CD4-positive, alpha-beta T cell treated with Interleukin-17A for 1 hour (primary cell): ENCODE data around the gene RIN2.

Experiments
- DNase-seq: peaks from one replicate; pipeline ENCODE4 v3.0.0-alpha.2; 2020

The RIN2 gene

DNA sequence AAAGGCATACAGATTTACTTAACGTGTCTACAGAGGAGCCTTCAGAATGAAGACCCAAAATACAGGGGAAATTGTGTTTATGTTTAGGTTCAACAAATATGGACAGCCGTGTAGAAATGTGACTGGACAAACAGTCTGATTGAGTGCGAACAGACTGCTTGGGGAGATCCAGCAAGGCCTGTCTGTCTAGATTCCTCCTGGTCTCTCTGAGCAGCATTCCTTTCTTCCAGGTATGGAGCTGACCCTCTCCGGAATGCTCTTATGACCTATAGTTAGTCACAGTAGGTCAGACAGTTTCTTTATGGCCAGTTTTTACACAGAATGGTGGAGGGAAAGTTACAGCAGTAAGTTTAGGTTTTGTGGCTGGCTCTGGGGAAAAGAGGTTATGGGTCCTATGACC is 9.0 kb downstream of the RIN2 start:
- no peak for DNase-seq

GRCh38 chr20:19768325-19768842 is 10.3 kb downstream of the RIN2 start:
- DNase-seq: no peak

GRCh38 chr20:19769507-19769906 is 11.4 kb downstream of the RIN2 start:
- no peak for DNase-seq

DNA sequence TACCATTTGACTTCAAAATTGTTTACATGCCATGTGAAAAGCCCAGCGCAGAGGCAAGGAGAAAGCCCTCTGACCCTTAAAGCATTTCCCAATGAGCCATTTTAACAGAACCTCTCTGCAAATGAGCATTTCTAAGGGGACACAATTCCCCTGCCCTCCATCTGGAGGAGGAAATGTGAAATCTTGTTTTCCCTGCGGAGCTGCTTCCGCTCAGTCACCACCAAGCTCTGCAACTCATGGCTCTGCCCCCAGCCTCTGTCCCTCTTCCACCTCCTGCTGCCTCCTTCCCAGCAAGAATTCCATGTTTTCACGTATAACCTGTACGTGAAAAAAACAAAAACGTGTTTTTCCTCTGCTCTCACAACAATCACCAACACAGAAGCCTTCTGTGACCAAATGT is 12.3 kb downstream of the RIN2 start:
- no peak for DNase-seq

- DNase-seq: no peak
Measured at GRCh38 chr20:19771031-19771430, 13.0 kb downstream of the RIN2 start.

DNA sequence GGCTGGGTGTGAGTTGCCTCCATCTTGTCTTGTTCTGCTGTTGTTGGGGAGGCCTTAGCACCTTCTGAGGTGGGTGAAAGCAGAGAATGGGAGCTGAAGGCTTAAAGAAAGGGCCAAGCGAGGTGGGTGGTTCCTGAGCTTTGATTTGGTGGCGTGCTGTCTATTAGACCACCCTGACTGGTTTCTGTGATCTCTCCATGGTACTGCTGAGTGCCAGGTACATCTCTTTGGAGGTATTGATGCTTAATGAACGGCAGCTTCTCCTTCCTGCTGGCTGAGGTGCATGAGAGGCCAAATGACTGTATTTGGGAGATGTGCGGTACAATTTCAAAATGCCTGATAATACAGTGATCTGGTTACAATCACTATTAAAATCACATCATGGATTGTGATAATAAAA is 15.4 kb downstream of the RIN2 start:
- DNase-seq: no peak

GRCh38 chr20:19774135-19774933 is 16.3 kb downstream of the RIN2 start:
- no peak for DNase-seq

DNA sequence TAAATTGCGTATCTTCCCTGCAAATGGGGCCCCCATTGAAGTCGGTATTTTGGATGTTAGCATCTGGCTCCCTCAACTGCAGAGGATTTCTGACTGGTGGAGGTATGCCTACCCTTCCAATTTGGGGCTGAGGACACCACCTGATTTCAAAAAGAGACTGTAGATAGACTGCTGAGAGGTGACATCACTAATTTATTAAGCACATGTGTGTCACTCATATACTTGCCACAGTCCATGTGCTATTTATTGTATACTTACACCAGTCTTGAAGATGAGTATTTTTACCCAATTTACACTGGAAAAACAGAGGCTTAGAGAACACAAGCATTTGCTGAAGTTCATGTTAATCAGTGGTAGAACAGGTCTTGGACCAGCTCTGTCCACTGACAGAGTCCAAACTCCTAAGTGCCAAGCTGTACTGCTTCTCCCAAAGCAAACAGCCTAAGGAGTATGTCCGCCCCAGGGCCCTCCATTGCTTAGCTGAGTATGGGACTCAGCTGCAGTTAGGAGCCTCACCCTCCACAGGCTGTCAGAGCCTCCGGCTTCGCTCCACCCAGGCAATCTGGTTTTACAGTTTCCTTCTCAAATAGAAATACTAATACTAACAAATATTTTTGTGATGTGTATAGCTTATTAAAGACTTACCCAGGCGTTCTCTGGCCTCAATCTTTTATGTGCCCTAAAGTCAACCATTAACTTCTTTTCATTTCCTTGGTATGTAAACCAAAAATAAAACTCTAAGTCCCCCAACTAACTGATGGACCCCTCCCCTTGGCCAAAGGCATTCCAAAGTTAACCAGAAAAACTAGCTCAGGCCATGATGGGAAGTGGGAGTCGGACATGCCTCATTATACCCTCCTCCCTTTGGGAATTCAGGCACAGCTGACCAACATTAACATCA is 17.5 kb downstream of the RIN2 start:
- no peak for DNase-seq

GRCh38 chr20:19777315-19777714 is 19.3 kb downstream of the RIN2 start:
- DNase-seq: no peak

GRCh38 chr20:19777981-19778380 is 19.9 kb downstream of the RIN2 start:
- no peak for DNase-seq

DNA sequence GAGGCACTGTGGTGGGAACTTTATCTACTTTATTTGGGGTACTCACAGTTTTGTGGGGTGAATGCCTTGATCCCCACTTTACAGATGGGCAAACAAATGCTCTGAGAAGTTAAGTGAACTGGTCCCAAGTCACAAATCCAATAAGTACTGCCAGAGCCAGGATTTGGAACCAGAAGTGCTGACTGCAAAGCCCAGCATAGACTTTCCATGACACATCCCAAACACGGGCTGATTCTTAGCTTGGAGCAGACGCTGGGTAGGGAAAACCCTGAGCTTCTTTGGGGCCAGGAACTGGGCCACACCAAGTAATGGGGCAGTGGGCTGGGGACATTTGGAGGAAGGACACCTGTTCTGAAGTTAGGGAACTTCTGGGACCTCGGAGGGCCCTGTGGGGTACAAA is 20.3 kb downstream of the RIN2 start:
- DNase-seq: no peak

DNA sequence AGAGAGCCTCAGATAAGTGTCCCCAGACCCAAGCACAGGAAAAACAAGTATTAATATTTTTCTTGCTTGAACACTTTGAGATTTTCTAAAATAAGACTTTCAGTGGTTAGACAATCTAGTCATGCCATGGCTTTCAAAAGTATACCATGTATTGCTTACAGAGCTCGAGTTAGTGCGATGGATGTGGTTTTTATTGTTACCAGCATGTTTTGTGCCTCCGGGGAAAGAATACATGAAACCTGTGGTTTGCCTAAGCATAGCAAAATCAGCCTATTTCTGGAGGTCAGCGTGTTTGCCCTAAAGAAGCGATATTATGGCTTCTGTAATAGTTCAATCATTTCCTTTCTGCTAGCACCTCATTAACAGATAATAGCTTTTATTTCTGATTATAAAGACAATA is 21.6 kb downstream of the RIN2 start:
- no peak for DNase-seq

DNA sequence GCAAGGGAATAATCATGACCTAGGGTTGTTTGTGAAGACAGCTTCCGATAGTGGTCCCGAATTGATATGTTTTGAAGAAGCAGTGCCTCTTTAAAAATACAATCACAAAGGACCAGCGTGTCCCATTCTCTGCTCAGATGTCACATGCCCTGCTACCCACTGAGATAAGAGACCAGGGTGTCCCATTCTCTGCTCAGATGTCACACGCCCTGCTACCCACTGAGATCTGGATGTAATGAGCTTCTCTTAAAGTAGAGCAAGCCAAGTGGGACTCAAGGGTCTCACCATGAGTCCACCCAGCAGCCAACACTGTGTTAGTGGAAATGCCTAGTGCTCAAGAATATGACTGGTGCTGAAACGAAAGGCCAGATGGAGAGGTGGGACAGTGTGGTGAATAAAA is 22.2 kb downstream of the RIN2 start:
- no peak for DNase-seq

GRCh38 chr20:19781235-19781634 is 23.2 kb downstream of the RIN2 start:
- DNase-seq: no peak

DNA sequence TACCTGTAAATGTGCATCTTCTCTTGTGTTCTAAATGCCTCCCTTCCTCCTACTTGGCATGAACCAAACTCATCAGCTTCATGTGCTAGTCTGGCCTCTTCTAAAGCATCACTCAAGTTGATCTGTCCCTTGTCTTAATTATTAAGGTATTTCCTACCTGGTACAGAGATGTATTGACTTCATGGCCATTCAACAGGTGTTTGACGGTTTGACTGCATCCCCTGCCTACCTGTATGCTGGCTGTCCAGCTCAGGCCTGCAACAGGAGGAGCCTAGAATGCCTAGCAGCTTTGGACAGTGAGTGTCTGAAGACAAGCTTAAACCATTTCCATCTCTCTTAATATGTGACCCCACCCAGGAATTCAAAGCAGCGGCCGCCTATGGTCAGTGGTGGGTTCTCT is 24.6 kb downstream of the RIN2 start:
- no peak for DNase-seq

GRCh38 chr20:19783966-19784401 is 25.9 kb downstream of the RIN2 start:
- no peak for DNase-seq

DNA sequence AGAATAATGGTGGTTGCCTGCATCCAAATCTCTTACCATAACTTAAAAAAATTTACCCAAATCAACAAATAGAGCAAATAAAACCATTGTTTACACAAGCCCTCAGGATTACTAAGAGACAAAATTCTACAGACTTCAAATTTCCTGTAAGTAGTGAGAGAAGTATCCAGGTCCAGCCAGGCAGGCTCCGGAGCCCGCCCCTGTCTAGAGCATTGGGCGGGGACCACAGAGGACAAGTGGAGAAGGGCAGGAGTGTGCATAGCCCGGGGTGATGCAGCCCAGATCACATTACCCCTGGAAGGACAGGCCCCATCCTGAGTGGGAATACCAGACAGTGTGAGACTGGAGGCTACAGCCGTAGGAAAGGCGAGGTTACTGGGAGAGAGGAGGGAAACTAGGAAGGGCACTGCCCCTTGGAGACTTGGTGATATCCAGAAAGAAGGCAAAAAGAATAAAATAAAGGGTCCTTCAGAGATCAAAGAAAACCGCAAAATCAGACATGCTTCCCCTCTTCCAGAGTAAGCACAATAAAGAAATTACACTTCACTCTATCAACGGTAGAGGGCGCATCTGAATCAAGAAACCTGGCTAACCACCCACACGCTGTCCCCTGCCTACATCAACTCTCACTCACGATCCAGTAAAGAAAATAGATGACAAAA is 26.6 kb downstream of the RIN2 start:
- peak; percentile 39 for DNase-seq

DNA sequence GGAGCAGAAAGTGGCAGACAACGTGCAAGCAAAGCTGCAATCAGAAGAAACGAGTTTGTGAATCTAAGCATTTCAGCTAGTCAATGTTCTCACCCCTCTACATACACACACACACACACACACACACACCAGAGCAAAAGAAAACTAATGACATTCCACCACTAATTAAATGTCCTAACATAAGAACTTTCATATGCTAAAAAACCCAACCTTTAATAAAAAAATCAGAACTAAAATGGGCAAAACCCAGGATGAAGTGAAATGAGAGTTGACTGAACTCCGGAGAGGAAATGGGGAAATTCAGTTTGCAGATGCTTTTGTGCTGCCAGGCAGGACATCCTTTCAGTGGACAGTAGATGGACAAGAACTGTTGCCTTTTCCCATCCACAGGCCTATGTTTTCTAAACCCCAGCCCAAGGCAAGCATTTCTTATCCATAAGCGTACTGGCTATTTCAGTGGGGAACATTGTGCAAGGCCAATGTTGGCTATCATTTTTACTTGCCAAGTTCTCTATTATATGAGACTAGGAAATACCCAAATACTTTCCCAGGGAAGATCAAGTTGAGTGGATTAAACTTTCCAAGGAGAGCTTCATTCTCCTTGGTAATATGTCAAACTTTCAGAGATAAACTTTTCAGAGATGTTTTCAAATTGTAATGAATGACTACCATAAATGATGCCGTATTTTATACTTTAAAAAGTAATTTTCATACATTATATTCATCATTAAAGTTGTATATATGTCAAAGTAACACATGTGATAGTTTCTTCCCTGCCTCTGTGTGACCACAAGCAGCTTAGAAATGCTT is 27.3 kb downstream of the RIN2 start:
- DNase-seq: no peak

DNA sequence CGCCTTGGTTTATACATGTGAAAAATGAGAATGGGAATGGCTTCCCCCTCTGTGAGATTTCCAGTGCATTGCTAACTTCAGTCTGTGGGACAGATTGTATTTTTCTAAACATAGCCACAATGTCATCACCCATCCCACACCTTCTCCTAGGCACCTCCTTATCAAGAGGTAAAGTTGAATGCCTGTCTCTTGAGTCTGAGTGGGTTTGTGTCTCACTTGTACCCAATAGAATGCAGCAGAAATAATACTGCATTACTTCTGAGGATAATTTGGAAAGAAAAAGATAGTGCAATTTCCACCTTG is 27.9 kb downstream of the RIN2 start:
- DNase-seq: no peak

- DNase-seq: no peak
Measured at GRCh38 chr20:19786311-19786710, 28.3 kb downstream of the RIN2 start.

GRCh38 chr20:19787366-19787765 is 29.3 kb downstream of the RIN2 start:
- DNase-seq: no peak

DNA sequence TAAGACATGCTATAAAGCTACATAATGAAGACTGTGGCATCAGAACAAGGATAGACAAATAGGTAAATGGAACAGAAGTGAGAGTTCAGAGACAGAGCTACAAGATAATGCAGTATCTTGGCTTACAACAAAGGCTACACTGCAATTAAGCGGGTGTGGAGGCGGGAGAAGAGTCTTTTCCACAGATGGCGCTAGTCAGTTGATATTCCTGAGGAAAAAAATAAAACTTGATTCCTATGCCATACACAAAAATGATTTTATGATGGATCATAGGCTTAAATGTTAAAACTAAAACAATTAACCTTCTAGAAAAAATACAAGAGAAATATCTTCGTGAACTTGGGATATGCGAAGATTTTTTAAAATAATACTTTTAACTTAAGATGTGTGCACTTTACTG is 31.0 kb downstream of the RIN2 start:
- DNase-seq: no peak

GRCh38 chr20:19789446-19789845 is 31.4 kb downstream of the RIN2 start:
- DNase-seq: no peak
